HCT116 (cell line): Measurements from ENCODE around the gene GLCE.

ENCODE experiments used
- CTCF ChIP-seq, 3 experiments: fragments of 200-600 bp in 1 of 3; sonication (generic) in 1 of 3; IDR thresholded peaks in 2 of 3; conservative IDR thresholded peaks in 1 of 3; 2 replicates each; pipeline ENCODE4 v1.5.1; 2012 to 2017; ENCODE audit warnings: low read depth in 2 of 3, low read length in 2 of 3, antibody characterized with exemption in 1 of 3, borderline replicate concordance in 1 of 3, control low read depth in 1 of 3, mild to moderate bottlenecking in 1 of 3, mixed read lengths in 1 of 3, mixed run types in 1 of 3, moderate library complexity in 1 of 3; ENCODE audit not compliant: insufficient read depth in 1 of 3
- SP1 ChIP-seq: IDR thresholded peaks from 2 replicates; pipeline ENCODE4 v1.6.1; 2012; ENCODE audit warnings: low read depth

- peak; percentile 67 for TF ChIP-seq SP1
- TF ChIP-seq CTCF (IDR thresholded peaks at IDR 0.05 in 2 of 3, conservative IDR thresholded peaks at IDR 0.05 in 1 of 3; ENCODE audit: borderline replicate concordance in 1 of 3, insufficient read depth in 1 of 3, low read depth in 2 of 3, low read length in 2 of 3): no peak
Measured at GRCh38 chr15:69304182-69304545, 143.7 kb downstream of the GLCE start.
